ENCODE measurements around the gene MUC2. TPM values are rescaled to one million over a fixed set of nuclear protein-coding genes. Genes with fewer than 3 reads are reported as not detected.

MUC2 gene
- total and polyA plus RNA-seq, 2 of the 13 experiments (the other 11 are each of a cell fraction or from before 2014, with no cell fraction given), result not detected

GRCh38 chr11:1032310-1032891, 42.3 kb upstream of the MUC2 start:
- POLR2A ChIA-PET, result no interaction called here
- in situ Hi-C loops (cut with HindIII; ENCODE audit: extremely low pct_ligation_motif_present, low pct_unique_long_range_greater_than_20kb), result no loop called here
- CTCF ChIA-PET (ENCODE audit: low intra/inter-chr PET ratio, low total read pairs), result no interaction called here

More at GRCh38 chr11:1032310-1032891, 42.3 kb upstream of the MUC2 start:
- peaks cover 38 to 68% of the 10 kb centered on the region in 2 experiments; a peak in 4 of 5 replicates for H3K27me3 ChIP-seq (ENCODE audit: control insufficient read depth in 1 of 2, insufficient read depth in 2 of 2, low read length in 2 of 2)
- DNase-seq (ENCODE audit: low spot score), result no peak
- intact Hi-C loops (cut with micrococcal nuclease; ENCODE audit: unreplicated experiment), result no loop called here
- no peak overlapping the region for H3K4me3 ChIP-seq (replicated peaks in 1 of 3; ENCODE audit: insufficient read depth in 1 of 3, low read depth in 2 of 3, low read length in 3 of 3)
- FAIRE-seq, result peak; percentile 37
- WGBS (ENCODE audit: low lambda C conversion rate), result 68% methylated on average over 12 of the region's 12 CpGs
- BruUV-seq (replicated peaks), result no TSS peak
- TF ChIP-seq NCOA2 (CRISPR knock-in tag; IDR thresholded peaks at IDR 0.05) (no peak), CREB1 (IDR thresholded peaks at IDR 0.05) (peak; percentile 41; the same call in 1 of the 2 replicates), CREB1 (CRISPR knock-in tag; IDR thresholded peaks at IDR 0.05) (no peak), TAF1 (CRISPR knock-in tag; IDR thresholded peaks at IDR 0.05) (no peak), ZNF317 (CRISPR knock-in tag; IDR thresholded peaks at IDR 0.05) (no peak), MXI1 (IDR thresholded peaks at IDR 0.05; ENCODE audit: borderline replicate concordance, low read depth, low read length) (no peak), MXD4 (CRISPR knock-in tag; IDR thresholded peaks at IDR 0.05) (no peak), RERE (CRISPR knock-in tag; IDR thresholded peaks at IDR 0.05; ENCODE audit: low read depth) (no peak), MNT (IDR thresholded peaks at IDR 0.05) (peak; percentile 87)
- no peak overlapping the region for H3K4me2 ChIP-seq (ENCODE audit: low read depth, low read length)
- H3K27ac ChIP-seq (ENCODE audit: extremely low read length, insufficient read depth, low read length), result no peak overlapping the region
- no peaks in the 10 kb centered on the region for H3K36me3 ChIP-seq (replicated peaks in 1 of 2; ENCODE audit: control insufficient read depth in 1 of 2, insufficient read depth in 2 of 2, low read length in 2 of 2)
- no peaks in the 10 kb centered on the region for H3K79me2 ChIP-seq (ENCODE audit: insufficient read depth, low read length)
- peaks cover 7% of the 10 kb centered on the region; the same call in 1 of the 2 replicates for H3K4me1 ChIP-seq (ENCODE audit: insufficient read depth, low read length)
- no peaks in the 10 kb centered on the region for H3K9me3 ChIP-seq (ENCODE audit: low read length)
- no peak overlapping the region for H2AFZ ChIP-seq (ENCODE audit: low read length)
- H4K20me1 ChIP-seq (ENCODE audit: insufficient read depth, low read length), result no peaks in the 10 kb centered on the region
- H3K9ac ChIP-seq (ENCODE audit: insufficient read depth, low read depth, low read length), result no peak overlapping the region
- ATAC-seq, result no peak

All from HepG2 (cell line).